IPS-18c (cell line): ENCODE results near the gene FAM184A.
"Not testable (repeated sequence)": the region's sequence is repeated elsewhere in the genome, so short reads cannot be mapped to it uniquely, and the experiment has no call there.

Source experiments
- H3K4me3 ChIP-seq: 2 replicates; pipeline ENCODE4 v1.7.0; 2013; ENCODE audit warnings: low read depth, mild to moderate bottlenecking, low read length, moderate library complexity; ENCODE audit not compliant: insufficient read depth
- H3K9me3 ChIP-seq: one replicate; pipeline ENCODE4 v1.6.1; 2013; ENCODE audit warnings: mild to moderate bottlenecking, low read length, moderate library complexity; ENCODE audit not compliant: control insufficient read depth, insufficient read depth

The FAM184A gene

GRCh38 chr6:119035459-119035858 is 43.0 kb downstream of the FAM184A start:
- Histone ChIP-seq H3K9me3 (no peaks in the 10 kb centered on the region), H3K4me3 (no peak overlapping the region; the same call in 1 of the 2 replicates)

DNA sequence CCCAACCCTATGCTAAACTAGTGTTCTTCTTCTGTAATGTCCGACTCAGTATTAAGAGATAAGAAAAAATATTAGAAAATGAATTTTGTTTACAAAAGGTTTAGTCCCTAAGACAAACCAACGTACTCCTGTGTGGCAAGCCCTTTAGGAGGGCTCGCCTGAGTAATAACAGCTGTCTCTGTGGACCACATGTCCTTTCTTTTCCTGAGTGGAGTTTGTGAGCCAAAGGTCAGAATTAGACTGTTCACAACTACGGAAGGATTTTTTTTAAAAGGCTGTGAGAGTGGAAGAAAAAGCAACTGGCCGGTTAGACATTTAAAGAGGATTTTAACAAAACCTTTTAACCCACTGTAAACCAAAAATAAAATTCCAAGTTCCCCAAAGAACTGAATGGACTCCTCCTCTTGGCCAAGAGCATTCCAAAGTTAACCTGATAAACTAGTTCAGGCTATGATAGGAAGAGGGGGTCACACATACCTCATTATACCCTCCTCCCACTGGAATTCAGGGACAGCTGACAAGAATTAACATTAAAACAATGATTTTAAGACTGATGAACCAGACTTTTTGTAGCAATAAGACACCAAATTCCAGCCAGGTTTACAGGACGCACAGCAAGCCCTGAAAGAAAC is 43.5 kb downstream of the FAM184A start:
- H3K9me3 ChIP-seq: no peaks in the 10 kb centered on the region
- no peak overlapping the region; the same call in 1 of the 2 replicates for H3K4me3 ChIP-seq

- Histone ChIP-seq H3K9me3 (no peaks in the 10 kb centered on the region), H3K4me3 (no peak overlapping the region)
Measured at GRCh38 chr6:119032428-119032827, 46.0 kb downstream of the FAM184A start.

DNA sequence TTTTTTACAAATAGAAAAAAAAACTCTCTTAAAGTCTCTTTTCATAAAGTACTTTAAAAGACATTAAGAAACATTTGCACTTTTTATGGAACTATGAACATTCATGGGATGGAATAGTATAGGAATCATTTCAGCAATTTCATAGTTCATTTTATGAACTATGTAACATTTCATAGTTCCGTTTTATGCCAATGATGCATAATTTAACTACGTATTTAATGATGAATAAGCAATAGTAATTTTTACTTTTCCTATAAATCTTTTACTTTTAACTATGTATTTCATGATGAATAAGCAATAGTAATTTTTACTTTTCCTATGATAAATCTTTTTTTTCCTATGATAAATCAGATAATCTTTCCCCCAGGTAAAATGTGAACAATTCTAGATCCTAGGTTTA is 47.7 kb downstream of the FAM184A start:
- Histone ChIP-seq H3K4me3 (no peak overlapping the region), H3K9me3 (no peaks in the 10 kb centered on the region)

GRCh38 chr6:119028091-119028490 is 50.4 kb downstream of the FAM184A start:
- Histone ChIP-seq H3K4me3 (no peak overlapping the region), H3K9me3 (no peaks in the 10 kb centered on the region)

DNA sequence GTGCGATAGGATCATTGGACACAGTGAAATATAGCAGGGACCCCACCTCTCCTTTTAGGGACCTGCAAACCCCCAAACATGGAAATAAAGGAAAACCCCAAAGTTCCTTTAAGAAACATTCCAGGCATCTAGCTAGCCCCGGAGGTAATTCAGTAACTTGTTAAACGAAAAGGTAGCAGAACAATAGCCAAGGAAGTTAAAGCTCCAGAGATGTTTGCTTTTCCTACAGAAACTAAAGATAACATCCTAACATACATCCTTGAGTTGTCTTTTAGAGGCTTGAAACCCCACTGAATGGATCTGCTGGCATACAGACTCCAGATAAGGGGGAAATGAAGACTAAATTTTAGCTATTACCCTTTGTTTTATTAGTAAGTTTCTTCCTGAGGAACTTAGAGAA is 51.0 kb downstream of the FAM184A start:
- no peaks in the 10 kb centered on the region for H3K9me3 ChIP-seq
- H3K4me3 ChIP-seq: no peak overlapping the region; the same call in 1 of the 2 replicates

DNA sequence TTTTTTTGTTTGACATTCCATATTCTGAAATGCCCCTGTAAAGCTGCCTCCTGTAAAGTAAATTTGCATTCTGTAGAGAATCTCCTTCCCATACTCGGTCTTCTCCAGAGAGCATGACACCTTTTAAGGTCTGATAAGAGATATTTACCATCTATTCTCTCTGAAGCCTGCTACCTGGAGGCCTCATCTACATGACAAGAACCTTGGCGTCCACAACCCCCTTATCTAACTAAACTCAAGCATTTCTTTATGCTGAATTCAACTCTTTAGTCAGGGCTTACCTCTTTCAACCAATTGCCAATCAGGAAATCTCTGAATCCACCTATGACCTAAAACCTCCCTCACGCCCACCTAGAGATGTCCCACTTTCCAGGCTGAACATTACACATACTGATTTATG is 51.6 kb downstream of the FAM184A start:
- no peak overlapping the region for H3K4me3 ChIP-seq
- H3K9me3 ChIP-seq: no peaks in the 10 kb centered on the region

DNA sequence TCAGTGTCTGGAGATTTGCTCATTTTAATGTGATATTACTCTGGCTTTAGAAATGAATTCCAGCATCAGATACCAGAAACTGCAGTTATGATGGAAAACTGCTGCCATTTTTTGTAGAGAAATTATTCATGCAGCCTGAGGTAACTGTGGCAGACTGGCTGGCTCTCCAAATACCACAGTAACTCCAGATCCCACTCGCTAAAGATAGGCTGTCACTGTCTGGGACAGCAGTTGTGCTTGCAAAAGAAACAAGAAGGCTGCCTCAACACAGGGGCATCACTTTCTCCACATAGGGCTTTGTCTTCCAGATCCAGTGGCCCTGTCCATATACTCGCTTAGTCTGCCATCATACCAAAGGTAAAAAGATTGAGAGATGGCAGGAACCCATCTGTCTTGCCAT is 52.7 kb downstream of the FAM184A start:
- Histone ChIP-seq H3K9me3 (no peaks in the 10 kb centered on the region), H3K4me3 (no peak overlapping the region)

- no peak overlapping the region for H3K4me3 ChIP-seq
- no peaks in the 10 kb centered on the region for H3K9me3 ChIP-seq
Measured at GRCh38 chr6:119024111-119024510, 54.4 kb downstream of the FAM184A start.

GRCh38 chr6:119022796-119023195 is 55.7 kb downstream of the FAM184A start:
- no peaks in the 10 kb centered on the region for H3K9me3 ChIP-seq
- H3K4me3 ChIP-seq: no peak overlapping the region

GRCh38 chr6:119020597-119021561 is 57.6 kb downstream of the FAM184A start:
- Histone ChIP-seq H3K4me3 (no peak overlapping the region), H3K9me3 (no peaks in the 10 kb centered on the region)

- not testable (repeated sequence) for H3K9me3 ChIP-seq, H3K4me3 ChIP-seq
Measured at GRCh38 chr6:119015165-119015564, 63.3 kb downstream of the FAM184A start.

GRCh38 chr6:119012521-119012920 is 65.9 kb downstream of the FAM184A start:
- Histone ChIP-seq H3K9me3 (no peaks in the 10 kb centered on the region), H3K4me3 (no peak overlapping the region)

GRCh38 chr6:119009266-119009665 is 69.2 kb downstream of the FAM184A start:
- H3K4me3 ChIP-seq, H3K9me3 ChIP-seq: not testable (repeated sequence)

DNA sequence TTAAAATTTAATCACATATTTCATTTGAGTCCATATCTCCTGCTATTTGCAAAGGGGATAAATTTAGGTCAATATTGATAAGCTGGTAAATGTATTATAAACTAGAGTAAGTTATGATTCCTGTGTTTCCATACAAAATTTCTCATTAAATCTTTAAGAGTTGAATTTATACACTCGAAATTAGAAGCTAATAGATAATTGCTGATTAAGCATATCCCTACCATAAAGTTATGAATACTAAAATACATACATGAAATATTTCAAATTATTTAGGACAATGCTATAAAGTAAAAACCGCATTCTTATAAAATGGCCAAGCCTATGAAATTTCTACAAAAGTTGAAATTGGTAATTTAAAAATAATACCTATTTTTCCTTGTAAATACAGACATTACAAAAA is 71.5 kb downstream of the FAM184A start:
- no peak overlapping the region for H3K4me3 ChIP-seq
- no peaks in the 10 kb centered on the region for H3K9me3 ChIP-seq

DNA sequence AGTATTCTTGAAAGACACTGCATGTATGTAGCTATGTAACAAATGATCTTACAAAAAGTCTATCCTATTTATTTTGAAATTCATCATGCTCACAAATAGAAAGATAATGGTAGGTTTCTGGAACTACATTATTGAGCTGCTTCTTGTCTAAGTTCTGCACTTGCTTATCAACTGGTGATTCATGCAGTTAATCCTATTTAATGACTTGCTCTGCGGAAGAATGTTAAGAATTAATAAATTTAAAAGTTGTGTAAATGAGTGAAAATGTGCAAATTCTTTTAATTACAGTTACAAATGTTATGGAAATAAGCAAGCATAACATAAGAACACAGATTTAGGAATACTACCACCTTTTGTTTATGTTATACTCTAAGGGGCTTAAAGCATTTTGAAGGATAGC is 76.4 kb downstream of the FAM184A start:
- Histone ChIP-seq H3K4me3 (no peak overlapping the region), H3K9me3 (no peaks in the 10 kb centered on the region)

GRCh38 chr6:118999494-119000040 is 78.9 kb downstream of the FAM184A start:
- no peak overlapping the region for H3K4me3 ChIP-seq
- no peaks in the 10 kb centered on the region for H3K9me3 ChIP-seq

- H3K9me3 ChIP-seq: not testable (repeated sequence)
Measured at GRCh38 chr6:118997426-118997825, 81.0 kb downstream of the FAM184A start.

More at GRCh38 chr6:118997426-118997825, 81.0 kb downstream of the FAM184A start:
- H3K4me3 ChIP-seq: not testable (repeated sequence)
